K562 (cell line): ENCODE measurements around the gene ZNF598. TPM values are rescaled to one million over a fixed set of nuclear protein-coding genes. Genes with fewer than 3 reads are reported as not detected.

Source experiments
- ASH1L ChIP-seq: fragments of 450-650 bp; IDR thresholded peaks from 2 replicates; pipeline ENCODE4 v1.6.1; 2018; ENCODE audit warnings: borderline replicate concordance, mild to moderate bottlenecking, low read depth; ENCODE audit not compliant: partially characterized antibody
- CEBPG ChIP-seq, 3 experiments: fragments of 200-800 bp in 1 of 3; sonication (Bioruptor generic) in 1 of 3; sonication (generic) in 1 of 3; formaldehyde crosslinking in 1 of 3; IDR thresholded peaks in 2 of 3; conservative IDR thresholded peaks in 1 of 3; 2 replicates each; pipeline versions ENCODE4 v1.6.1 to v1.8.0; 2016 to 2022; ENCODE audit warnings: missing compliant biosample characterization in 2 of 3, missing genetic modification characterization in 2 of 3, mild to moderate bottlenecking in 1 of 3, missing genetic modification reagents in 1 of 3
- CXXC5 ChIP-seq: fragments of 250-450 bp; sonication (Bioruptor Pico); IDR thresholded peaks from 2 replicates; pipeline ENCODE4 v1.8.0; 2022; ENCODE audit warnings: inconsistent platforms, mild to moderate bottlenecking, moderate library complexity
- ETV5 ChIP-seq: sonication (generic); formaldehyde crosslinking; IDR thresholded peaks from 2 replicates; pipeline ENCODE4 v1.4.0; 2020; ENCODE audit warnings: low read depth, mild to moderate bottlenecking, missing genetic modification reagents
- FOXA3 ChIP-seq, 2 experiments: fragments of 450-650 bp in 1 of 2; sonication (generic) in 1 of 2; formaldehyde crosslinking; IDR thresholded peaks in 1 of 2; conservative IDR thresholded peaks in 1 of 2; 2 replicates each; pipeline versions ENCODE4 v1.4.0 to v1.8.0; 2020 to 2022; ENCODE audit warnings: mild to moderate bottlenecking in 2 of 2, missing genetic modification reagents in 1 of 2
- FOXJ3 ChIP-seq: sonication (generic); formaldehyde crosslinking; IDR thresholded peaks from 2 replicates; pipeline ENCODE4 v1.4.0; 2020; ENCODE audit warnings: mild to moderate bottlenecking, missing genetic modification reagents
- MECOM ChIP-seq: fragments of 250-450 bp; sonication (Bioruptor Pico); IDR thresholded peaks from 2 replicates; pipeline ENCODE4 v1.8.0; 2022; ENCODE audit warnings: inconsistent platforms
- MEIS2 ChIP-seq: fragments of 450-650 bp; IDR thresholded peaks from 2 replicates; pipeline ENCODE4 v1.6.1; 2014; ENCODE audit warnings: mild to moderate bottlenecking; ENCODE audit not compliant: partially characterized antibody
- MNT ChIP-seq, 2 experiments: fragments of 450-650 bp; conservative IDR thresholded peaks; 2 replicates each; pipeline ENCODE4 v1.6.1; 2017; ENCODE audit warnings: mild to moderate bottlenecking in 2 of 2, moderate library complexity in 2 of 2
- PML ChIP-seq: IDR thresholded peaks from 2 replicates; pipeline ENCODE4 v1.6.1; 2012; ENCODE audit warnings: low read length, inconsistent platforms
- SMAD2 ChIP-seq: fragments of 150-350 bp; IDR thresholded peaks from 2 replicates; pipeline ENCODE4 v1.6.1; 2014; ENCODE audit warnings: low read depth, mild to moderate bottlenecking, low read length
- ZBTB17 ChIP-seq: fragments of 450-650 bp; formaldehyde crosslinking; IDR thresholded peaks from 2 replicates; pipeline ENCODE4 v1.4.0; 2020; ENCODE audit warnings: mild to moderate bottlenecking
- ZNF134 ChIP-seq: fragments of 250-450 bp; sonication (Bioruptor Pico); conservative IDR thresholded peaks from 2 replicates; pipeline ENCODE4 v1.4.0; 2020
- ZNF311 ChIP-seq: fragments of 250-450 bp; sonication (Bioruptor Pico); IDR thresholded peaks from 2 replicates; pipeline ENCODE4 v1.4.0; 2020; ENCODE audit warnings: mild to moderate bottlenecking, moderate library complexity
- ZNF699 ChIP-seq: fragments of 250-450 bp; sonication (Bioruptor Pico); IDR thresholded peaks from 2 replicates; pipeline ENCODE4 v1.8.0; 2021; ENCODE audit warnings: mild to moderate bottlenecking, moderate library complexity; ENCODE audit not compliant: insufficient replicate concordance
- polyA plus RNA-seq, 8 experiments: library from polyadenylated mRNA; depleted of rRNA in 4 of 8; stranded (reverse) in 5 of 8; unstranded in 3 of 8; fragments of >200 nt; fragmentation: Nextera tagmentation in 2 of 8; fragmentation: Illumina TruSeq in 1 of 8; extraction: Ambion mirVana in 2 of 8; extraction: Trizol in 1 of 8; gene quantifications; 2 replicates each; pipeline versions ENCODE4 v1.2.1 to v1.2.3, GENCODE V29; 2011 to 2014; ENCODE audit warnings: inconsistent platforms in 1 of 8, missing spikeins in 1 of 8
- total RNA-seq, 7 experiments: library from RNA; depleted of rRNA in 6 of 7; stranded (reverse); fragments of >200 nt in 6 of 7; fragmentation: Illumina TruSeq in 2 of 7; extraction: Trizol in 2 of 7; gene quantifications; 2 replicates each; pipeline versions ENCODE4 v1.2.1 to v1.2.3, GENCODE V29; 2011 to 2021; ENCODE audit warnings: low replicate concordance in 1 of 7
- TF ChIP-seq, protein P1 (sequence below): fragments of 200-800 bp; sonication (Bioruptor generic); IDR thresholded peaks from 2 replicates; pipeline ENCODE4 v1.6.1; 2017; ENCODE audit warnings: missing genetic modification characterization, missing compliant biosample characterization
- TF ChIP-seq, protein P2 (sequence below): fragments of 250-450 bp; sonication (Bioruptor Pico); IDR thresholded peaks from 2 replicates; pipeline ENCODE4 v1.5.0; 2021

Gene ZNF598
- total and polyA plus RNA-seq, 9 of the 15 experiments (the other 6 are each of a cell fraction or from before 2014, with no cell fraction given) = 0.11 to 115 (median 29.6) TPM

DNA sequence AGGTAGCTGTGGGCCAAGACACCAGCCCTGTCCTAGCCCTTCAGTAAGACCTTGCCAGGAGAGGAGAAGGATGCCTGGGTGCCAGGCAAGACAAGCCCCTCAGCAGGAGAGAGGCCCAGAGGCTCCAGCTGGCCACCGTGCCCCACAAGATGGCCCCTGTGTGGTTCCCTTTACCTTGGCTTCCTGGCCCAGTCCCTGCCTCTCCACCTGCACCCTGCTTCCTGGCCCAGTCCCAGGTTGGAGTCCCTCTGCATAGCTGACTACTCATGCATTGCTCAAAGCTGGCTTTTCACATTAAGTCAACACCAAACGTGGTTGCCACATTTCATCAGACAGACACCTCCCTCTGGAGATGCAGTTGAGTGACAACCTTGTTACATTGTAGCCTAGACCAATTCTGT, 15.9 kb downstream of the ZNF598 start (continued):
- TF ChIP-seq FOXA3 (CRISPR knock-in tag; conservative IDR thresholded peaks at IDR 0.05 in 1 of 2, IDR thresholded peaks at IDR 0.05 in 1 of 2) = peak in 1 of 2 experiments; percentile 84; a peak in 2 of 4 replicates
- peak; percentile 64; the same call in 1 of the 2 replicates for TF ChIP-seq ZBTB17 (CRISPR knock-in tag)
- peak; percentile 69; the same call in 1 of the 2 replicates for TF ChIP-seq CEBPG (CRISPR knock-in tag; IDR thresholded peaks at IDR 0.05)
- TF ChIP-seq CEBPG (tag; conservative IDR thresholded peaks at IDR 0.05 in 1 of 2, IDR thresholded peaks at IDR 0.05 in 1 of 2) = peak in 1 of 2 experiments; percentile 55; a peak in 1 of 4 replicates
- no peak for TF ChIP-seq ASH1L
- TF ChIP-seq, protein P1, sequence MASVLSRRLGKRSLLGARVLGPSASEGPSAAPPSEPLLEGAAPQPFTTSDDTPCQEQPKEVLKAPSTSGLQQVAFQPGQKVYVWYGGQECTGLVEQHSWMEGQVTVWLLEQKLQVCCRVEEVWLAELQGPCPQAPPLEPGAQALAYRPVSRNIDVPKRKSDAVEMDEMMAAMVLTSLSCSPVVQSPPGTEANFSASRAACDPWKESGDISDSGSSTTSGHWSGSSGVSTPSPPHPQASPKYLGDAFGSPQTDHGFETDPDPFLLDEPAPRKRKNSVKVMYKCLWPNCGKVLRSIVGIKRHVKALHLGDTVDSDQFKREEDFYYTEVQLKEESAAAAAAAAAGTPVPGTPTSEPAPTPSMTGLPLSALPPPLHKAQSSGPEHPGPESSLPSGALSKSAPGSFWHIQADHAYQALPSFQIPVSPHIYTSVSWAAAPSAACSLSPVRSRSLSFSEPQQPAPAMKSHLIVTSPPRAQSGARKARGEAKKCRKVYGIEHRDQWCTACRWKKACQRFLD (CRISPR knock-in tag) = peak; percentile 58; the same call in 1 of the 2 replicates
- TF ChIP-seq ETV5 (CRISPR knock-in tag) = no peak
- peak; percentile 73; the same call in 1 of the 2 replicates for TF ChIP-seq MECOM (CRISPR knock-in tag)
- TF ChIP-seq PML = no peak
- TF ChIP-seq MNT (conservative IDR thresholded peaks at IDR 0.05) = no peak
- no peak for TF ChIP-seq ZNF134 (CRISPR knock-in tag)
- TF ChIP-seq ZNF699 (CRISPR knock-in tag) = no peak
- TF ChIP-seq ZNF311 (CRISPR knock-in tag) = peak; percentile 59; the same call in 1 of the 2 replicates
- TF ChIP-seq, protein P2, sequence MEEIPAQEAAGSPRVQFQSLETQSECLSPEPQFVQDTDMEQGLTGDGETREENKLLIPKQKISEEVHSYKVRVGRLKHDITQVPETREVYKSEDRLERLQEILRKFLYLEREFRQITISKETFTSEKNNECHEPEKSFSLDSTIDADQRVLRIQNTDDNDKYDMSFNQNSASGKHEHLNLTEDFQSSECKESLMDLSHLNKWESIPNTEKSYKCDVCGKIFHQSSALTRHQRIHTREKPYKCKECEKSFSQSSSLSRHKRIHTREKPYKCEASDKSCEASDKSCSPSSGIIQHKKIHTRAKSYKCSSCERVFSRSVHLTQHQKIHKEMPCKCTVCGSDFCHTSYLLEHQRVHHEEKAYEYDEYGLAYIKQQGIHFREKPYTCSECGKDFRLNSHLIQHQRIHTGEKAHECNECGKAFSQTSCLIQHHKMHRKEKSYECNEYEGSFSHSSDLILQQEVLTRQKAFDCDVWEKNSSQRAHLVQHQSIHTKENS (CRISPR knock-in tag) = no peak
- peak; percentile 51 for TF ChIP-seq MEIS2
- no peak for TF ChIP-seq FOXJ3 (CRISPR knock-in tag)
- TF ChIP-seq SMAD2 = no peak
- peak; percentile 41; the same call in 1 of the 2 replicates for TF ChIP-seq CXXC5 (CRISPR knock-in tag)
- TF ChIP-seq, all 486 proteins: peak for 28
